PC-3 (cell line): ENCODE data around the gene POU2F1. TPM values are rescaled to one million over a fixed set of nuclear protein-coding genes. Genes with fewer than 3 reads are reported as not detected.

ENCODE experiments used
- ATAC-seq: fragments of 200-7000 bp; cut with Tn5 transposase; 2 replicates; pipeline ENCODE4 v1.9.1; 2020; ENCODE audit warnings: mild to moderate bottlenecking, moderate library complexity
- BruUV-seq: library from RNA; stranded (reverse); fragments of 400-500 nt; replicated peaks from 2 replicates; lab custom pipeline; 2021; lab: Mats Ljungman, UMichigan
- CTCF ChIA-PET: fragments of 300-600 bp; sonication (Branson Sonifier 250); formaldehyde crosslinking; loops from one replicate; lab custom pipeline; 2022; ENCODE audit warnings: antibody characterized with exemption; lab: Charles Lee
- POLR2A ChIA-PET: fragments of 300-600 bp; sonication (Branson Sonifier 250); formaldehyde crosslinking; loops from one replicate; lab custom pipeline; 2022; ENCODE audit warnings: antibody characterized with exemption; ENCODE audit not compliant: unreplicated experiment; lab: Charles Lee
- DNase-seq: peaks from one replicate; pipeline ENCODE4 v3.0.0-alpha.2; 2015
- H2AFZ ChIP-seq: fragments of 300-600 bp; sonication (generic); 2 replicates; pipeline ENCODE4 v1.6.0; 2016; ENCODE audit warnings: antibody characterized with exemption, low read length
- H3F3A ChIP-seq: fragments of 300-600 bp; sonication (generic); one replicate; pipeline ENCODE4 v1.6.0; 2017; ENCODE audit warnings: antibody characterized with exemption, low read length, control low read depth, mild to moderate bottlenecking; ENCODE audit not compliant: unreplicated experiment
- H3K27ac ChIP-seq: fragments of 300-600 bp; sonication (generic); 2 replicates; pipeline ENCODE4 v1.5.1; 2016; ENCODE audit warnings: mild to moderate bottlenecking, low read length
- H3K27me3 ChIP-seq: fragments of 300-600 bp; sonication (generic); 2 replicates; pipeline ENCODE4 v1.6.1; 2016; ENCODE audit warnings: low read length, mixed read lengths
- H3K36me3 ChIP-seq: fragments of 300-600 bp; sonication (generic); 2 replicates; pipeline ENCODE4 v1.6.1; 2016; ENCODE audit warnings: low read depth, mixed run types, low read length, mixed read lengths
- H3K4me1 ChIP-seq: fragments of 300-600 bp; sonication (generic); 2 replicates; pipeline ENCODE4 v1.5.1; 2016; ENCODE audit warnings: low read length; ENCODE audit not compliant: insufficient read depth
- H3K4me2 ChIP-seq: fragments of 300-600 bp; sonication (generic); 2 replicates; pipeline ENCODE4 v1.6.0; 2016; ENCODE audit warnings: low read length
- H3K4me3 ChIP-seq: fragments of 300-600 bp; sonication (generic); 2 replicates; pipeline ENCODE4 v1.5.1; 2016; ENCODE audit warnings: mild to moderate bottlenecking, low read length, mixed read lengths
- H3K79me2 ChIP-seq: fragments of 300-600 bp; sonication (generic); 2 replicates; pipeline ENCODE4 v1.6.1; 2017; ENCODE audit warnings: low read length, mixed read lengths
- H3K9ac ChIP-seq: fragments of 300-600 bp; sonication (generic); 2 replicates; pipeline ENCODE4 v1.6.0; 2016; ENCODE audit warnings: mild to moderate bottlenecking, low read length
- H3K9me2 ChIP-seq: fragments of 300-600 bp; sonication (generic); replicated peaks from 2 replicates; pipeline ENCODE4 v1.6.1; 2016; ENCODE audit warnings: mixed run types, low read length, mixed read lengths
- H3K9me3 ChIP-seq: fragments of 300-600 bp; sonication (generic); 2 replicates; pipeline ENCODE4 v1.6.1; 2016; ENCODE audit warnings: low read length, mixed read lengths
- H4K20me1 ChIP-seq: fragments of 300-600 bp; sonication (generic); 2 replicates; pipeline ENCODE4 v1.6.1; 2016; ENCODE audit warnings: low read length, mixed read lengths
- CTCF ChIP-seq: fragments of 300-600 bp; sonication (generic); conservative IDR thresholded peaks from 2 replicates; pipeline ENCODE4 v1.5.1; 2017; ENCODE audit warnings: antibody characterized with exemption, low read depth, mild to moderate bottlenecking, low read length
- EZH2 ChIP-seq: fragments of 300-600 bp; sonication (generic); IDR thresholded peaks from one replicate; pipeline ENCODE4 v1.6.1; 2017; ENCODE audit warnings: antibody characterized with exemption, mild to moderate bottlenecking, low read length; ENCODE audit not compliant: unreplicated experiment
- EZH2phosphoT487 ChIP-seq: fragments of 300-600 bp; sonication (generic); IDR thresholded peaks from 2 replicates; pipeline ENCODE4 v1.6.1; 2018; ENCODE audit warnings: mild to moderate bottlenecking, antibody characterized with exemption, low read length, borderline replicate concordance
- intact Hi-C: fragments of 100-400 bp; cut with micrococcal nuclease; formaldehyde crosslinking; loops from 2 replicates; pipeline ENCODE4 v1.9.0; 2023
- total RNA-seq: library from RNA; depleted of rRNA; stranded (reverse); fragments of >200 nt; gene quantifications from 2 replicates; pipeline ENCODE4 v1.2.3, GENCODE V29; 2014

The POU2F1 gene
- total RNA-seq, 1 experiment from 2014 or later, result 8.7 TPM

DNA sequence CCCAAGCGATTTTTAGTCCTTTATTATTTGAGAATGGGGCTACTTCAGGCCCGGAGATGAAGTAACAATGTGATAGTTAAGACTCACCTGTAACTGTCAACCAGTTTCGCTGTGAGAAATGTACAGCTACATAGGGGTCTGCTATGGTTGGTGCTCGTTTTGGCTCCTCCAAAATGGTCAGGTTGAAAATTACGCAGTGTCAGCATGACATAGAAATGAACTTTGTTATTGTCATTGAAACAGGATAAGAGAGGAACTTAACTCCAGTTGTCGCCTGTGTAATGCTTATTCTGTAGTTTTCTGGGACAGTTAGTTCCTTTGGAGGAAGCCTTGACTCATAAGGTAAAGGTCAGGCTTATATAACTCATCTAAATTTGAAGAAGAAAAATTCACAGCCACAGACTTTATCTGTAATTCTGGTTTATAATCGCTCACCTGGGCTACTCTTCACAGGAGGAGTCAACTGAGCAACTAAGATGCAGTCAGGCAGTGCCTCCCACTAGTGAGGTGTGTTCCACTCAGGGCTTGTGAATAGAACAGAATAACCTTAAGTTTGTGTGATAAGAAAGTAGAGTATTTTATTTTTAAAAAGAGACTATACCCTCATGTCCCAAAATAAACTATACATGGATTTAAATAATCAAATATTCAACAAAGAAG, 166.7 kb downstream of the POU2F1 start:
- Histone ChIP-seq H4K20me1 (no peaks in the 10 kb centered on the region), H3K9ac (no peak overlapping the region), H3K9me3 (no peaks in the 10 kb centered on the region), H3K4me1 (no peaks in the 10 kb centered on the region), H3K9me2 (no peaks in the 10 kb centered on the region), H3K27me3 (no peaks in the 10 kb centered on the region), H3K27ac (no peak overlapping the region), H3F3A (no peaks in the 10 kb centered on the region), H3K4me2 (no peak overlapping the region), H3K4me3 (no peak overlapping the region), H2AFZ (no peak overlapping the region), H3K36me3 (peaks cover 6% of the 10 kb centered on the region; the same call in 1 of the 2 replicates), H3K79me2 (no peaks in the 10 kb centered on the region)
- no peak for TF ChIP-seq CTCF
- CTCF ChIA-PET, result no interaction called here
- DNase-seq (no peak), ATAC-seq (peak; percentile 40; the same call in 1 of the 2 replicates)
- intact Hi-C loops, result no loop called here
- BruUV-seq, result no TSS peak
- POLR2A ChIA-PET, result no interaction called here

GRCh38 chr1:167388976-167389375, 168.3 kb downstream of the POU2F1 start:
- Histone ChIP-seq H3K27ac (no peak overlapping the region), H3K4me3 (no peak overlapping the region), H3K79me2 (no peaks in the 10 kb centered on the region), H4K20me1 (no peaks in the 10 kb centered on the region), H3K9me2 (no peaks in the 10 kb centered on the region), H3K9me3 (no peaks in the 10 kb centered on the region), H3K9ac (no peak overlapping the region), H3F3A (no peaks in the 10 kb centered on the region), H3K27me3 (no peaks in the 10 kb centered on the region), H3K4me2 (no peak overlapping the region), H3K4me1 (no peaks in the 10 kb centered on the region), H2AFZ (no peak overlapping the region), H3K36me3 (peaks cover 6% of the 10 kb centered on the region; the same call in 1 of the 2 replicates)
- no peak for TF ChIP-seq EZH2phosphoT487
- TF ChIP-seq CTCF, result no peak
- TF ChIP-seq EZH2, result no peak
- POLR2A ChIA-PET, result no interaction called here
- ATAC-seq (no peak), DNase-seq (no peak)
- CTCF ChIA-PET, result no interaction called here
- BruUV-seq, result no TSS peak
- intact Hi-C loops, result no loop called here

GRCh38 chr1:167392200-167392696, 171.6 kb downstream of the POU2F1 start:
- DNase-seq (no peak), ATAC-seq (no peak)
- Histone ChIP-seq H3K4me2 (no peak overlapping the region), H3K4me1 (no peaks in the 10 kb centered on the region), H3K9ac (no peak overlapping the region), H3K27ac (no peak overlapping the region), H4K20me1 (no peaks in the 10 kb centered on the region), H3K27me3 (no peaks in the 10 kb centered on the region), H3K9me3 (no peaks in the 10 kb centered on the region), H3F3A (no peaks in the 10 kb centered on the region), H2AFZ (no peak overlapping the region), H3K9me2 (no peaks in the 10 kb centered on the region), H3K4me3 (no peak overlapping the region), H3K79me2 (no peaks in the 10 kb centered on the region), H3K36me3 (peaks cover 9% of the 10 kb centered on the region; the same call in 1 of the 2 replicates)
- POLR2A ChIA-PET, result no interaction called here
- intact Hi-C loops, result no loop called here
- CTCF ChIA-PET, result no interaction called here
- no TSS peak for BruUV-seq
- TF ChIP-seq EZH2, result no peak
- no peak for TF ChIP-seq CTCF
- no peak for TF ChIP-seq EZH2phosphoT487
